Endothelial cell of umbilical vein (primary cell): ENCODE measurements around the gene AFG3L2. TPM values are rescaled to one million over a fixed set of nuclear protein-coding genes. Genes with fewer than 3 reads are reported as not detected.

ENCODE experiments used
- BruUV-seq: library from RNA; stranded (reverse); fragments of 400-500 nt; replicated peaks from 2 replicates; lab custom pipeline; 2021; lab: Mats Ljungman, UMichigan
- CTCF ChIA-PET: fragments of 300-600, 350-600 bp; sonication (Branson Sonifier 250); formaldehyde crosslinking; loops from one replicate; lab custom pipeline; 2021; ENCODE audit warnings: antibody characterized with exemption, inconsistent platforms; lab: Charles Lee
- POLR2A ChIA-PET: fragments of 300-600, 350-600 bp; sonication (Branson Sonifier 250); formaldehyde crosslinking; loops from one replicate; lab custom pipeline; 2021; ENCODE audit warnings: antibody characterized with exemption, inconsistent platforms; lab: Charles Lee
- DNase-seq: peaks from one replicate; pipeline ENCODE4 v3.0.0-alpha.2; 2011; ENCODE audit warnings: low read depth, low spot score
- FAIRE-seq: peaks from 2 replicates; lab custom pipeline; 2011; peaks lifted over from hg19 to GRCh38; lab: Jason Lieb, UNC
- H2AFZ ChIP-seq: 2 replicates; pipeline ENCODE4 v1.6.0; 2012; ENCODE audit warnings: low read depth, low read length, control low read depth, inconsistent platforms
- H3K27ac ChIP-seq: 2 replicates; pipeline ENCODE4 v1.5.1; 2011; ENCODE audit warnings: low read depth, mild to moderate bottlenecking, control low read depth, low read length, moderate library complexity; ENCODE audit not compliant: insufficient read depth
- H3K27me3 ChIP-seq, 2 experiments: 2 replicates each; pipeline versions ENCODE4 v1.6.0 to v1.6.1; 2011; ENCODE audit warnings: low read length in 2 of 2, mixed read lengths in 1 of 2; ENCODE audit not compliant: control insufficient read depth in 2 of 2, insufficient read depth in 2 of 2
- H3K36me3 ChIP-seq, 2 experiments: 2 replicates in 1 of 2; 3 replicates in 1 of 2; pipeline ENCODE4 v1.5.1; 2011; ENCODE audit warnings: low read length in 2 of 2, mild to moderate bottlenecking in 1 of 2, moderate library complexity in 1 of 2; ENCODE audit not compliant: control insufficient read depth in 2 of 2, insufficient read depth in 2 of 2; ENCODE audit errors: extremely low read depth in 1 of 2
- H3K4me1 ChIP-seq: 3 replicates; pipeline ENCODE4 v1.5.1; 2011; ENCODE audit warnings: mild to moderate bottlenecking, low read length; ENCODE audit not compliant: control insufficient read depth, insufficient read depth; ENCODE audit errors: extremely low read depth
- H3K4me2 ChIP-seq: 2 replicates; pipeline ENCODE4 v1.6.1; 2011; ENCODE audit warnings: low read length, control low read depth, mixed read lengths; ENCODE audit not compliant: insufficient read depth
- H3K4me3 ChIP-seq, 3 experiments: fragments of 200-600 bp in 1 of 3; sonication (generic), shearing (Covaris generic) in 1 of 3; replicated peaks in 1 of 3; 2 replicates each; pipeline ENCODE4 v1.5.1; 2011 to 2016; ENCODE audit warnings: control low read depth in 3 of 3, low read length in 3 of 3, mild to moderate bottlenecking in 2 of 3, inconsistent platforms in 1 of 3, low read depth in 1 of 3, moderate library complexity in 1 of 3; ENCODE audit not compliant: insufficient read depth in 1 of 3
- H3K79me2 ChIP-seq: 2 replicates; pipeline ENCODE4 v1.6.0; 2012; ENCODE audit warnings: low read length, inconsistent platforms; ENCODE audit not compliant: control insufficient read depth, insufficient read depth
- H3K9ac ChIP-seq: replicated peaks from 2 replicates; pipeline ENCODE3; 2011; ENCODE audit warnings: low read length, control low read depth; ENCODE audit not compliant: insufficient read depth; ENCODE audit errors: extremely low read depth
- H3K9me1 ChIP-seq: replicated peaks from 3 replicates; pipeline ENCODE4 v1.6.0; 2011; ENCODE audit warnings: mild to moderate bottlenecking, low read length; ENCODE audit not compliant: control insufficient read depth, insufficient read depth; ENCODE audit errors: extremely low read depth
- H3K9me3 ChIP-seq: replicated peaks from 2 replicates; pipeline ENCODE4 v1.5.1; 2012; ENCODE audit warnings: low read length, inconsistent platforms; ENCODE audit not compliant: control insufficient read depth, insufficient read depth
- H4K20me1 ChIP-seq: replicated peaks from 2 replicates; pipeline ENCODE3; 2011; ENCODE audit warnings: mild to moderate bottlenecking, low read length; ENCODE audit not compliant: control insufficient read depth, insufficient read depth; ENCODE audit errors: extremely low read depth
- CTCF ChIP-seq, 2 donors: IDR thresholded peaks; 1 replicate in 1 of 2; 2 replicates in 1 of 2; pipeline ENCODE4 v1.5.1; 2011; ENCODE audit warnings: low read length in 2 of 2, mild to moderate bottlenecking in 2 of 2, moderate library complexity in 2 of 2, control low read depth in 1 of 2, inconsistent platforms in 1 of 2, low read depth in 1 of 2; ENCODE audit not compliant: insufficient read depth in 1 of 2; ENCODE audit errors: extremely low read depth in 1 of 2
- EZH2 ChIP-seq: IDR thresholded peaks from 2 replicates; pipeline ENCODE4 v1.6.1; 2012; ENCODE audit warnings: borderline replicate concordance, low read depth, mild to moderate bottlenecking, moderate library complexity, low read length, inconsistent platforms; ENCODE audit not compliant: severe bottlenecking
- FOS ChIP-seq: IDR thresholded peaks from 2 replicates; pipeline ENCODE4 v1.6.1; 2011; ENCODE audit warnings: mild to moderate bottlenecking, low read length, moderate library complexity, borderline replicate concordance; ENCODE audit not compliant: insufficient read depth
- GATA2 ChIP-seq: IDR thresholded peaks from 2 replicates; pipeline ENCODE4 v1.7.0; 2011; ENCODE audit warnings: low read depth, mild to moderate bottlenecking, moderate library complexity, mixed read lengths, low read length; ENCODE audit not compliant: insufficient read length, insufficient read depth
- JUN ChIP-seq: IDR thresholded peaks from 2 replicates; pipeline ENCODE4 v1.6.1; 2011; ENCODE audit warnings: borderline replicate concordance, low read depth; ENCODE audit not compliant: insufficient read length, insufficient read depth
- MAX ChIP-seq: IDR thresholded peaks from 2 replicates; pipeline ENCODE4 v1.6.1; 2011; ENCODE audit not compliant: insufficient read depth, insufficient read length
- MYC ChIP-seq: IDR thresholded peaks from one replicate; pipeline ENCODE4 v1.6.1; 2011; ENCODE audit warnings: mild to moderate bottlenecking, low read depth, low read length
- POLR2A ChIP-seq: IDR thresholded peaks from 2 replicates; pipeline ENCODE4 v1.6.1; 2012; ENCODE audit warnings: low read depth, mild to moderate bottlenecking, control low read depth, low read length
- POLR2AphosphoS5 ChIP-seq: IDR thresholded peaks from 2 replicates; pipeline ENCODE4 v1.6.1; 2012; ENCODE audit warnings: low read depth, mild to moderate bottlenecking, control low read depth, low read length, moderate library complexity; ENCODE audit not compliant: insufficient read depth
- dilution Hi-C: fragments of 300-500 bp; cut with MboI; formaldehyde crosslinking; loops from one replicate; pipeline ENCODE4 v1.15.0; 2019; ENCODE audit warnings: low sequenced_read_pairs; ENCODE audit not compliant: extremely low pct_ligation_motif_present
- intact Hi-C: fragments of 100-400 bp; cut with micrococcal nuclease; formaldehyde crosslinking; loops from one replicate; pipeline ENCODE4 v1.10.0; 2022
- polyA plus RNA-seq, 4 experiments: library from polyadenylated mRNA; depleted of rRNA in 3 of 4; stranded (reverse) in 3 of 4; unstranded in 1 of 4; fragments of >200 nt; gene quantifications; 2 replicates each; pipeline versions ENCODE4 v1.2.1 to v1.2.3, GENCODE V29; 2011 to 2012; ENCODE audit warnings: missing spikeins in 1 of 4
- total RNA-seq: library from RNA; stranded (reverse); gene quantifications from 2 replicates; pipeline ENCODE4 v1.2.3, GENCODE V29; 2021

Gene AFG3L2
- total and polyA plus RNA-seq, 2 donors (not counting 3 experiments of a cell fraction or from before 2014, with no cell fraction given), result 19.3 to 42.4 TPM

- no peak for TF ChIP-seq GATA2
- TF ChIP-seq EZH2, result no peak
- no peak for TF ChIP-seq JUN
- no peak for TF ChIP-seq CTCF (IDR thresholded peaks at IDR 0.05; ENCODE audit: extremely low read depth in 1 of 2, insufficient read depth in 1 of 2, low read depth in 1 of 2, low read length in 2 of 2)
- TF ChIP-seq FOS, result no peak
- TF ChIP-seq MAX, result no peak
- TF ChIP-seq MYC, result no peak
- TF ChIP-seq POLR2A, result no peak
- no peak for TF ChIP-seq POLR2AphosphoS5
- intact Hi-C loops (no loop called here), dilution Hi-C loops (no loop called here)
- FAIRE-seq (no peak), DNase-seq (no peak)
- CTCF ChIA-PET, result no interaction called here
- H2AFZ ChIP-seq, result no peak overlapping the region
- H3K27me3 ChIP-seq, result no peaks in the 10 kb centered on the region
- peaks cover 9 to 16% of the 10 kb centered on the region in 2 experiments for H3K36me3 ChIP-seq
- no peak overlapping the region for H3K9ac ChIP-seq
- H3K79me2 ChIP-seq, result peaks cover 3% of the 10 kb centered on the region
- no peak overlapping the region for H3K27ac ChIP-seq
- no peaks in the 10 kb centered on the region for H3K9me3 ChIP-seq
- no peak overlapping the region for H3K4me3 ChIP-seq
- H4K20me1 ChIP-seq, result no peaks in the 10 kb centered on the region
- H3K4me1 ChIP-seq, result peaks cover 5% of the 10 kb centered on the region
- H3K4me2 ChIP-seq, result no peak overlapping the region
- H3K9me1 ChIP-seq, result no peaks in the 10 kb centered on the region
- BruUV-seq, result no TSS peak
- POLR2A ChIA-PET, result no interaction called here
These were observed 15.2 kb downstream of the AFG3L2 start for GRCh38 chr18:12361770-12362378.
